OCI-M2 (cell line): ENCODE results near the gene MYOCD.

Experiments used
- DNase-seq: peaks from one replicate; lab custom pipeline; 2025; ENCODE audit not compliant: unreplicated experiment; lab: John Stamatoyannopoulos, UW

Gene MYOCD

GRCh38 chr17:12709063-12709462, 43.4 kb downstream of the MYOCD start:
- DNase-seq, result no peak

- DNase-seq, result no peak
Observed at GRCh38 chr17:12712415-12712814, 46.7 kb downstream of the MYOCD start.

DNA sequence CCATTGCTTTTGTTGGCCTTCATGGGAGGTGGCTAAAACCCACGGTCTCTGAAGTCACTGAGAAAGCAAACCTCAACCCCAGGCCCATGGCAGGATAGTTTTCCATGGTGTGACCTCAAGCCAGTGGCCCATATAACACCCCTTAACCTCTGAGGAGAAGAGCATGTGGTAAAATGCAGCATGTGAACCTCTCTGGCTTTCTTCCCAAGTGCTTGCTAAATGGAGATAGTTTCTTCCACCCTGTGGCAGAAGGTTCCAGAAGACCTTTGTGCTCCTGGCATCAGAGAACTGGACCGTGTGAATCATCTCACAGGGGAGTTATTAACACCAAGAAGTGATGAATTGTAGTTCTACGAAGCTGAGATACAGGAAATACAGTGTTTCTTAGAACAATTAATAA, 47.3 kb downstream of the MYOCD start:
- DNase-seq, result no peak

- DNase-seq, result no peak
Observed at GRCh38 chr17:12719948-12720347, 54.3 kb downstream of the MYOCD start.

DNA sequence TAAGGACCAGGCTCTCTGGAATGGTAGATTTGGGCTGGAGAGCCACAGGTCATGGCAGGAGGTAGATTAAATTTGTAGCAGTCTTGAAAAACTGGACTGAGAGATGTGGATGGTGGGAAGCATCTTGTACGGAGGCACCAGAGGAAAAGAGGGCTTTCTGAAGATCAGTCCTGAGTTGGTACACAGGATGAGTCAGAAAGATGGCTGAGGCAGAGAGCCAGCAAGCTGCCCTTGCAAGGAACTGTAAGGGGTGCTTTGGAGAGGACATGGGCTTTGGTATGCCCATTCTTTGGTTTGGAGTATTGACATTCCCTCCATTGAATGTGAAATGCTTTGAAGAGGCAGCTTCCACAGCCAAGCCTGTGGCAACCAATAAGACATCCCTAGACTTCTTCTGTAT, 55.9 kb downstream of the MYOCD start:
- DNase-seq, result no peak

DNA sequence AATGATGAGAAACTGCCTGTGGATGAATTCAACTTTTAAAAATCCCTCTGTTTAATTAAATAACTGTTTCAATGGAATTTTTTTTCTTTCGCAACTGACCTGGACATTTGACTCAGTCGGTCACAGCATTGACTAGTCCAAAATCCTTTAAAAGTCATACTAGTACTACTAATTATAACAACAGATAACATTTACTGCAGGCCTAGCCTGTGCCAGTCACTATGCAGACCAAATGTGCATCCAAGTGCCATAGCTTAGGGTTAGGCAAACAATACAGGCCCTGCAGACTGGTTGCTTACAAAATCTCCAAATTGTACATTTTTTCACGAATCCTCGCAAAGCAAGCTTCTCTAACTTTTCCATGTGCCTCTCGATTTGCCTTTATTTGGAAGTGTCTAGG, 56.6 kb downstream of the MYOCD start:
- no peak for DNase-seq

DNA sequence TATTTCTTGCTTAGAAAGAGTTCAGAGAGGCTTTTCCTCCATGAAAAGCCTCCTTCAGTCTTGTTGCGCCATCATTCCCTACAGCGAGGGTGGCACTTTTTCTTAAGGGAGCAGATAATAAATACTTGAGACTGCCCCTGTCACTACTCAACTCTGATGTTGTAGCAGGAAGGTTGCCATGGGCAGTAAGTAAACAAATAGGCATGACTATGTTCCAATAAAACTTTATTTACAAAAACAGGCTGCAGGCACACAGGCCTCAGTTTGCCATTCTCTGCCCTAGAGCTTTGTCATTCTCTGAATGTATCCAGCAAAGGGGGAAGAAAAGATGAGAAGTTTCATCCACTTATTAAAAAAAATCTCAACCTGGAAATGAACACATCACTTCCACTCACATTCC, 60.4 kb downstream of the MYOCD start:
- no peak for DNase-seq

GRCh38 chr17:12727076-12727760, 61.5 kb downstream of the MYOCD start:
- DNase-seq, result no peak

GRCh38 chr17:12727881-12728280, 62.2 kb downstream of the MYOCD start:
- DNase-seq, result no peak

DNA sequence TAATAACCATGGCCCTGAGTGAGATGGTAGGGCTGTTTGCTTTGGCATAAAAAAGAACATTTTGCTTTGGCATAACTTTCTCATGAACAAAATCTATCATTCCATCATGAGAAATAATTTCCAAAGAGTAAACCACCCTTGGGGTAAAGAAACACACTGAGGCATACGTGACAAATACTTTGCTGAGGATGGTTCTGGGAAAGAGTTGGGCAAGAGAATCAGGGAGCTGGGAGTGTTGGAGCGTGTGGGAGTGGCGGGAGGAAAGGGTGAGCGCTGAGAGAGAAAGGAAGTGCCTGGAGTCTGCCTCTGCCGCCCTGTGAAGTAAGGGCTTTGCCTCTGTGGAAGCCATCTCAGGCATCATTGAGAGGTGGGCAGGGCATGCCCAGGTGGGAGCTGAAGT, 63.4 kb downstream of the MYOCD start:
- DNase-seq, result no peak

DNA sequence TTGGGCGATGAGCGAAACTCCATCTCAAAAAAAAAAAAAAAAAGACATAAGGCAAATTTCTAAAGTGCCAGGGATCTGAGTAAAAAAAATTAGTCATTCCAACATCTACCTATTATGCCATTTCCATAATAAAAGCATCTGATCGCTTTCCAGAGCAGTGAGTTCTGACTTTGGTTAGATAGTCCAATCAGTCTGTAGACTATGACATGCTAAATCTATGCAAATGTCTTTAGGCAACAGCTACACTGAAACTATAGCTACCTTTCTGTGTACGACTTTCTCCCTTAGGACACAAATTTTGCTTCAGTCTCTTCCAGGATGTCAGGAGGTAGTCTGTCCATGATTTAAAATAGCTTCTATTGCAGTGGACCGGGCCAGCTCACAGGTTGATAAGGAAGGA, 64.7 kb downstream of the MYOCD start:
- no peak for DNase-seq

DNA sequence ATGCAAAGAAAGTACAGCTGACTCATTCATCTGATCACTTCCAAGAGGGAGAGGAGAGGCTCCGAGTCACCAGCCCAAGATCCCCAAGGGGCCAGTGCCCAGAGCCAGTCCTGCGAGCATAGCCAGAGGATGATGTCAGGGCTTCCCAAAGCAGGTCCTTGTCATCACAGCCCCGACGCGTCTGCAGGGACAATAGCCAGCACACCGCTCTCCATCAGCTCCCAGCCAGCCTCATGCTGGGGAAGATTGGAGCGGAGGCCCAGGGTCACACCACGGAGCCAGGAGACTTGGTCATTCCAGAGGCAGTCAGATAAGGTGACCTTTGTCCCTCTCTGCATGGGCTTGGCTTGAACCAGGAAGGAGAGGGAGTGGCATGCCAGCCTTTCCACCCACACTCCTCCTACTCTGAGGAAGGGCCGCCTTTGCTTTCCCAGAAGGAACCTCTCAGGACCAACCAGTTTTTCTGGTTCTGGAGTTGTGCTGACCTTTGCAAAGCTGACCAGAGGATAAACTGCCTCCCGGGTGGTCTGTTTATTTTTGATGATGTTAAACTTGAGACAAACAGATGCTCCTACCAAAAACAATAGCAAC, 65.3 kb downstream of the MYOCD start:
- no peak for DNase-seq

GRCh38 chr17:12731839-12732238, 66.1 kb downstream of the MYOCD start:
- no peak for DNase-seq

GRCh38 chr17:12732366-12732765, 66.7 kb downstream of the MYOCD start:
- no peak for DNase-seq

DNA sequence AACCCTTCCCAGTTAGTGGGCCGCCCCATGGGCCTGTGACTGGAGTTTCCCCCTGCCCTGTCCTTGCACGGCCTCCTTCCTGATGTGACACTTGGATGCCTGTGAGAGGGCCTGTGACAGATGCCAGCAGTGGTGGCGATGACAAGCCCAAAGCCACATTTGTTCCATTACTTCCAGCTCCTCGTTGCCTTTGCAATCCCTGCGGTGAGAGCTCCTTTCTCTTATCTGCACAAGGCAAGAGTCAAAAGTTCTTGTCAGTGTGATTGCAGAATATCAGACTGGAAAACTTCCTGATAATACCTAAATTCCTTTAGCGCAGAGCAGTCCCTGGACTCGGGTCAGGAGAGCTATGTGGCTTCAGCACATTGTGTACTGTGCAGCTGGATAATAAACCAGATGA, 69.2 kb downstream of the MYOCD start:
- DNase-seq, result no peak

DNA sequence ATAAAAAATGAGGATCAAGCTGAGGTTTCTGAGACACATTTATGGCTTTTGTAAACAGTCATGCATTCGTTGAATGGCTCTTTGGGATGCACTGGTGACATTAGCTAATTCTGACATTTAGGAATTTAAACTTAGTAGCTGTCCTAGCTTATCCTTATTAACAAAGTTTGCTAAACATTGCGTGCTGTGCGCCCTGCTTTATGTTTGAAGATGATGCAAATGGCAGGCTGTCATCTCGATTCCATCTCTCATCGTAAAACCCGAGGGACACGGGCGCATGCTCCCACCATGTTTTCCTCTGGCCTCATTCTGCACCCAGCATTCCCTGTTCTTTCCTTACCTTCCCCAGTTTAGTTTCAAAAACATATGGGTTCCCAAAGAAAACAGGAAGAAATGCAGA, 69.8 kb downstream of the MYOCD start:
- no peak for DNase-seq

GRCh38 chr17:12736526-12736925, 70.8 kb downstream of the MYOCD start:
- no peak for DNase-seq

DNA sequence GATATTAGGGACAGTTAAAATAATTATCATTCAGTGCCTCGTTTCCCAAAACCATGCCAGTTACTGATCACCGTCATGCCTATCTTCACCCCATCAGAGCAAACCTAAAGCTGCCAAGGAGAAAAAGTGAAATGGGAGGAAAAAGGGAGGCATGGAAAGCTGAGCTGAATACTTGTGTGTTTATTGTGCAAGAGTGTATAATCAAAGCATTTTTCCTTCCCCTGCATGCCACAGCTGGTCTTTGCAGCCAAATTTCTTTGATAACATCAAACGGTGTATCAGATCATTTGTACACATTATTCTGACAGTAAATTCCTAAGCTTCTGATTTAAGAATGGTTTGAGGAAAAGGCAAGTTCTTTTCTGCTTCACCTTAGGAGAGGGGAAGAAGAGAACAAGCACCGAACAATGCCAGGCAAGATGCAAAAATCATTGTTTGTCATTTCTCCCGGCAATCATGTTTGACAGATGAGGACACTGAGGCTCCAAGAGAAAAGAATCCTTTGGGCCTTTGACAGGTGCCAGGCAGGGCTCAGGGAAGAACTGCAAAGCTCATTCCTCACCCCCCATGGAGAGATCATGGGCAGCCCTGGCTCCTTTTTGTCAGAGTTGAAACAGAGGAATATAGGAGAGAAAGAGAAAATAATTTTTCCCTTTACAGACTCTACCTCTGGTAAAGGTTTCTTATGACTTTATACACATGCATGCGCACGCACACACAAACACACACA, 72.2 kb downstream of the MYOCD start:
- no peak for DNase-seq

DNA sequence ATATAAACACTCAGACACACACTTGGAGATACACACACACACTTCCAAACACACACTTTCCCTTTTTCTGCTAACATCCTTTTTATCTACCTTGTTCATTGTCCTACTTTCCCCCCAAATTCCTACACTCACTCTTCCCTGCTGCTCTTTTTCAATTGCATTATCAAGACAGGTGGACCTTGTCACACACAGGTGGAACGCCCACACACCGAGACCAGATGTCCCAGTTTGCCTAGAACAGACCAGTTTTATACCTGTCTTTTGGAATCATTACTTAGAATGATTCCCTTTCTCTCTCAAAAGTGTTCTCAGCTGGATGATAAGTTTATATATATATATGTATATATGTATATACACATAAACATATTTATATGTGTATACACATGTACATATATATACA, 72.9 kb downstream of the MYOCD start:
- no peak for DNase-seq

- DNase-seq, result no peak
Observed at GRCh38 chr17:12739500-12739899, 73.8 kb downstream of the MYOCD start.

GRCh38 chr17:12743046-12743445, 77.4 kb downstream of the MYOCD start:
- DNase-seq, result no peak

DNA sequence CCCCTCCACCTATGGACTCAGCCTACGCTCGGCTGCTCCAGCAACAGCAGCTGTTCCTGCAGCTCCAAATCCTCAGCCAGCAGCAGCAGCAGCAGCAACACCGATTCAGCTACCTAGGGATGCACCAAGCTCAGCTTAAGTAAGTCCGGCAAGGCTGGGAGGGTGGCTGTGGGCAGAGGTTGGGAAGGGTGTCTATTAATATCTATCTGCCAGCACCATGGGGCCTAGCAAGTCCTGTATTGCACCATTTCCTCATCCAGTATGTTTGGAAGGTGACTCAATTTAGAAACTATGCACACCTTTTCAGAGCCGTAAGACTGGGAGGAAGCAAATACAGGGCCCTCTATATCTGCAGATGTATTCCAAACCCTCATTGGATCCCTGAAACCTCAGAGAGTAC, 78.6 kb downstream of the MYOCD start:
- DNase-seq, result no peak

DNA sequence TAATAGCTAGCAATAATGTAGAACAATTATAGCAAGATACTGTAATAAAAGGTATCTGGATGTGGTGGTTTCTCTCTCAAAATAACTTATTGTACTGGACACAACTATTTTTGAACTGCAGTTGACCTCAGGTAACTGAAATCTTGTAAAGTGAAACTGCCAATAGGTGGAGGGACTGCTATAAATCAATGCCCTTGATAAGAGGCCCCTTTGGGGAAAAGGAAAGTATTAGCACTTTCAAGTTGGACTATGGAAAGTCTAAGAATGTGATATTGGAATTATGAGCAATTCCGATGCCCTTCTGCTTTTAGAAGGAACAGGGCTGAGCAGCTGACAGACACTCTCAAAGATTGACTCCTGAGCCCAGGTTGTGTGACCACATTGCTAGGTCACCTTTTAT, 79.1 kb downstream of the MYOCD start:
- no peak for DNase-seq
